M059J (cell line): ENCODE results near the gene SNTG2. TPM values are rescaled to one million over a fixed set of nuclear protein-coding genes. Genes with fewer than 3 reads are reported as not detected.
"Not testable (repeated sequence)": the region's sequence is repeated elsewhere in the genome, so short reads cannot be mapped to it uniquely, and the experiment has no call there.

ENCODE experiments used
- DNase-seq: peaks from one replicate; pipeline ENCODE4 v3.0.0-alpha.2; 2012; ENCODE audit warnings: low read depth
- total RNA-seq: library from RNA; depleted of rRNA; stranded (reverse); fragments of >200 nt; shearing (Covaris generic); gene quantifications from 2 replicates; pipeline ENCODE4 v1.2.3, GENCODE V29; 2014

The SNTG2 gene
- total RNA-seq, 1 experiment from 2014 or later, result not detected

DNA sequence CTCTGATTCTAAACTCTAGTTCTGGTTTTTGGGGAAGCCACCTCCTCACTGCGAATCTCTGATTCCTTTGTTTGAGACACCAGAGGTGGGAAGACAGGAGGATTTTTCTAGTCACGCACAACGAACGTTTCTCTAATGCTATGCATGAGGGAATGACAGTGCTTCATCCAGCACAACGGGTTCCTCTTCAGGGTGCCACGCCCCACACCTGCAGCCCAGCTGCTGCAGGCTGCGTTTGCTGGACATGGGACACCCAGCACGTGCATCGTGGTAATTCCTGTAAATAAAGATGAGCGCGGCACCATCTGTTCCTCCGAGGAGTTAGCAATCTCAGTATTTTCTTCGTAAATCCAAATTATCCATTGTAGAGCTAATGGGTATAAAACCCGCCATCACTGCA lies 425.1 kb downstream of the SNTG2 start:
- DNase-seq, result no peak

DNA sequence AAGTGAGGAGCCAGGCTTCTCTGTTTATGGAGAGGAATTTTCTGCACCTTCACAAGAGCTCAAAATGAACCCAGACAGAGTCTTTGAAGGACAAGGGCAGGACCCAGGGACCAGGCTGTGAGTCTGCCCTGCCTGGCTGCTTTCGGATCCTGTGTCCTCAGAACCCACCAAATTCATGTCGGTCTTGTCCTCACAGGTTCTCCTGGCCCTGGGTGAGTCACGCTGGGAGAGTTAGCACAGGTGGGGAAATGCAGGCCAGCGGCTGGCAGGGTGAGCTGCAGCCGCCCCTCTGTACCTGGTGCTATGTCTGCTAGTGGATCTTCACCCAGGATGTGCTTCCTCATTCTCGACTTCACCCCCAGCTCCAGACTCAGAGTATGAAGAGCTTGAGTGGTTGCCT lies 426.8 kb downstream of the SNTG2 start:
- no peak for DNase-seq

DNA sequence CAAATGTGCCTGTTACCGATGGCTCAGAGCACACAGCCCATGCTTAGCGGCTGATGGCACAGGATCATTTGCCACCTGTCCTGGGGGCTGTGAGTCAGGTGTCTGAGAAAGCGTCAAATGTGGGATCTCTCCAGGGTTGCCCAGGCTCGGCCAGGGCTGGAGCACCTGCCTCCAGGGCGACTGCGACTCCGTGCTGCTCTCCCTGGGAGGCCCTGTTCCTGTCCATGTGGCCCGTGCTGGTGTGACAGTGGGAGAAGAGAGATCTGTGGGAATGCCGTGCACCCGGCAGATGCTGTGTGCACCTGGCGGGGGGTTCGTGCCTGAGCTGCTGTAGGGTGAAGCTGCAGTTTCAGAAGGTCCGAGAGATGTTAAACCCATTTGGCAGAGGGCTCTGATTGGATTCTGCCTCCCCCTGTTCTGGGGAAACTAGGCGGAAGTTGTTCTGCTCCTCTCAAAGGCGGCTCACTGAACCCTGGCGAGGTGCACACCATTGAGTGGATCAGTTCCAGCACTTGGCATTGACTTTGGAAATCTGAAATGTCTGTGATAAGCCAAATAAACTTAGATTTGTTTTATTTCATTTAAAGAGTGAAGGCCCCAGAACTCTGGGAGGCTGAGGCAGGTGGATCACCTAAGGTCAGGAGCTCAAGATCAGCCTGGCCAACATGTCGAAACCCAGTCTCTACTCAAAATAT lies 428.0 kb downstream of the SNTG2 start:
- no peak for DNase-seq

DNA sequence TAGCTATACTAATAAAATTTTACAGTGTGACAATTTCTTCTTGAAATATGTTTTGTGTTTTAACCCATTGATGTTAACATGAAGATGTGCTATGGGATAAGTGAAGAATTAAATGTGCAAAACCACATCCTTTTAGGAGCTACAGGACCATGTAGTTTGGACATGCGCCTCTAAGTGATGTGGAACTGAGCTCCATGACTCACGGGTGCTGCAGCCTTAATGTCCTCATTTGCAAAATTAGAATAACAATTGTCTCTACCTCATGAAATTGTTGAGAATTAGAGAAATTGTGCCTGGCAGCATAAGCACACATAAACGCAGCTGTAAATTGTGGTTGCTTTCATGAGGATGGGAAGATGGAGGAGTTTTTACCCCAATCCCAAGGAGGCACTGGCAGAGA lies 431.0 kb downstream of the SNTG2 start:
- DNase-seq, result no peak

DNA sequence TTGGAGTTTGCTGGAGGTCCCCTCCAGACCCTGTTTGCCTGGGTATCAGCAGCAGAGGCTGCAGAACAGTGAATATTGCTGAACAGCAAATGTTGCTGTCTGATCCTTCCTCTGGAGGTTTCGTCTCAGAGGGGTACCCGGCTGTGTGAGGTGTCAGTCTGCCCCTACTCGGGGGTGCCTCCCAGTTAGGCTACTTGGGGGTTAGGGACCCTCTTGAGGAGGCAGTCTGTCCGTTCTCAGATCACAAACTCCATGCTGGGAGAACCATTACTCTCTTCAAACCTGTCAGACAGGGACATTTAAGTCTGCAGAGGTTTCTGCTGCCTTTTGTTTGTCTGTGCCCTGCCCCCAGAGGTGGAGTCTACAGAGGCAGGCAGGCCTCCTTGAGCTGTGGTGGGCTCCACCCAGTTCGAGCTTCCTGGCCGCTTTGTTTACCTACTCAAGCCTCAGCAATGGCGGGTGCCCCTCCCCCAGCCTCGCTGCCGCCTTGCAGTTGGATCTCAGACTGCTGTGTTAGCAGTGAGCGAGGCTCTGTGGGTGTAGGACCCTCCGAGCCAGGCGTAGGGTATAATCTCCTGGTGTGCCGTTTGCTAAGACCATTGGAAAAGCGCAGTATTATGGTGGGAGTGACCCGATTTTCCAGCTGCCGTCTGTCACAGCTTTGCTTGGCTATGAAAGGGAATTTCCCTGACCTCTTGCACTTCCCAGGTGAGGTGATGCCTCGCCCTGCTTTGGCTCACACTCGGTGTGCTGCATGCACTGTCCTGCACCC lies 437.5 kb downstream of the SNTG2 start:
- not testable (repeated sequence) for DNase-seq

DNA sequence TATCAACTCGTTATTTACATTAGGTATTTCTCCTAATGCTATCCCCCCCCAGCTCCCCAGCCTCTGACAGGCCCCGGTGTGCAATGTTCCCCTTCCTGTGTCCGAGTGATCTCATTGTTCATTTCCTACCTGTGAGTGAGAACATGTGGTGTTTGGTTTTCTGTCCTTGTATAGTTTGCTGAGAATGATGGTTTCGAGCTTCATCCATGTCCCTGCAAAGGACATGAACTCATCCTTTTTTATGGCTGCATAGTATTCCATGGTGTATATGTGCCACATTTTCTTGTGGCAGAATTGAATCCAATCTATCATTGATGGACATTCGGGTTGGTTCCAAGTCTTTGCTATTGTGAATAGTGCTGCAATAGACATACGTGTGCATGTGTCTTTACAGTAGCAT lies 439.5 kb downstream of the SNTG2 start:
- not testable (repeated sequence) for DNase-seq

DNA sequence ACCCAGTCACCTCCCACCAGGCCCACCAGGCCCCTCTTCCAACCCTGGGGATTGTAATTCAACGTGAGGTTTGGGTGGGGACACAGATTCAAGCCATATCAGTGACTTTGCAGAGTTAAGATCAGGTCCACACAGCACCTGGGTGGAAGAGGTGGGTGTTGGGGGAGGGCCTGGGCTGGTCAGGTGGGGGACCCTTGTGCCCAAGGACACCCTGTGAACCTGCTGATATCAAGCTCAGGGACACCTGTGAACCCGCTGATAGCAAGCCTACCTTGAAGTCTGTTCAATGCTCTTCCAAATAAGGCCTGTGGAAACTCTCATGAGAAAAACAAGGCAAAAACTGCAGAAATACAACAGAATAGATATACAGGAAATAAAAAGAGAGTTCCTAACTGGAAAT lies 442.7 kb downstream of the SNTG2 start:
- DNase-seq, result no peak

DNA sequence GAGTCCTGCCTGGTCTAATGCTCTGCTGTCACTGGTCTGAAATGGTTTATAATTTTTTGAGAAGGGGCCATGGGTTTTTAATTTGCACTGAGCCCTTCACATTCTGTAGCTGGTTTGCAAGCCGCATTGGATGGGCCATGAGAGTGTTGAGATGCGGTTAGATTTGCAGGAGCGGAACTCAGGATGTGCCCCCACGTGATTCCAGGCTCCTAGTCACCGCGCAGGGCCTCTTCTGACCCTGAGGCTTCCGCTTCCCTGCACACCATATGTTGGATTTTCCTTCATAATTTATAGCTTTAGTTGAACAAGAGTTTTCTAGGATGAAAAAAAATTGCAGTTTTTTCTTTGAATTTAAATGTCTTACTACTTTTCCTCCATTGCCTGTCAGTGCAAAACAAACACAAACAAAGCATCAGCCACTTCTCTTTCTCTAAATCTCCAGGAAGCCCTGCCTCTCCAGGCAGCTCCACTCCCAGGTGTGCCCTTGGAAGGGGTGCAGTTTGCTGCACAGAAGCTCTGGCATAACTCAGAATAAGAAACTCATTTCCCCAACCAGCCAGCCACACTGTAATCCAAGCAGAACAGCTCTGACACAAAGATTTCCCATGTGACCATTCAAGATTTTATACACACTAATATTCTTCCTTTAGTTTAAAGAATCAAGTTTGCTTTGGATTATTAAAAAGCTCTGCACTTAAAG lies 444.2 kb downstream of the SNTG2 start:
- no peak for DNase-seq

DNA sequence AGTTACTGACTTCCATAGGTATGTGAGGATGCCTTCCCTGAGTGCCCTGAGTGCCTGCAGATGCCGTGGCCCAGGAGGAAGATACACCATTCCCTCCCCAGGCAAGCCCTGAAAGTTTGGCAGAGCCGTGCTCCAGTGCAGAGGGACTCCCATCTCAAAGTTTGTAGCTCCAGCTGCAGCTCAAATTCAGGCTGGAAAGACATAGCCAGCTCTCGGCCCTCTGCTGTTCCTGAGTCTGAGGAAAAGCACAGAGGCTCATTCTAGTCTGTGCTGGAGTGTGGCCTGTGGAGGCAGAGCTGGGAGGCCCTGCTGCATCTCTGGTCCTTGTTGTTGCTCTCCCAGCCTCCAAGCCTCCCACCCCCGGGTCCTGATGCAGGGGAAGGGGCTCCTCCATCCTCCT lies 446.7 kb downstream of the SNTG2 start:
- no peak for DNase-seq

DNA sequence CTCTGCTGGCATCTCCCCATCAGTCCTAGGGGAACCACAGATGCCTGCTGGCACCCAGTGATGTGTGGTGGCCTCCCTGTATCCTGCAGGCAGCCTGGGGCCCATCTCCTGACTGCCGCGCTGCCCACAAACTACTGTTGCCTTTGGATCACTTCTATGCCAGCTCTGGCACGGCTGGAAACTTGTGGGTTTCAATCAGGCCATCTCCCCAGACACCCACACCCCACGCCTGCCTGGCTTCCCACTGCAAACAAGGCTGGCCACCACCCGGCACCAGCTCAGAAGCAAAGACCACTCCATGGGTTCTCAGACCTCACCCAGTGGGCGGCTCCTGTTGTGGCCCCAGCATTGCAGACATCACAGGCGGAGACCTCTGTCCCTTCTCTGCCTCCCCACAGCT lies 447.5 kb downstream of the SNTG2 start:
- no peak for DNase-seq

DNA sequence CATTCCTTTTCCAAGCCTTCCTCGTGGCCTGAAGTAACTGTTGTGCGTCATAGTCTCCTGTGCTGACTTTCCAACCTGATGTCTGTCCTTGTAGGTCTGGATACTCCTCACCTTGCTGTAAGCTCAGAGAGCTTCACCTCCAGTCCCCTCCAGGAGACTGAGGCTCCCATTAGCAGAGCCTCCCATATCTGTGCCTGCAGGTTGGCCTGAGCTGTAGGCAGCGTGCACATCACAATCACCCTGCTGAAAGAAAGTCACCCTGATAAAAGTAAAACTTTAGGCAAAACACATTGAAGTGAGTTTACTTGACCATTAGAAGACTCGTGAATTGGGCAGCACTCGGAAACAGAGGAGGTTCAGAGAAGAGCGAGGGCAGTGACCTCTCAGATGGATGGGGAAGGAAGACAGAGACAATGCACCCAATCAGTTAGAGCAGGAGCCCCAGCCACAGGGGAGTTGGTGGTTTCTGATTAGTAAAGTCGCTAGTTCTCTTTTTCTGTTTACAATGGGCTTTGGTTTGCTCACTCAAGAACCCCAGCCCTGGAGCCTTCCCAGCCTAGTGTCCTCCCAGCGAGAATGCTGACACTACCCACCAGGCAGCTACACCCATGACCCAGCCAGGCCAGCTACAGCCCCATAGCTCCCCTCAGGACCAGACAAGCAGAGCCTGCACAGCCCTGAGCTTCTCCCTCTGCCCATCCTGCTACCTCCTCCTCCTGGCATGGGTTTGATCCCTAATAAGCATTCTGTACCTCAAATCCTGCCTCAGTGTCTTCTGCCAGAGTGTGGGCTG lies 450.5 kb downstream of the SNTG2 start:
- DNase-seq, result no peak

DNA sequence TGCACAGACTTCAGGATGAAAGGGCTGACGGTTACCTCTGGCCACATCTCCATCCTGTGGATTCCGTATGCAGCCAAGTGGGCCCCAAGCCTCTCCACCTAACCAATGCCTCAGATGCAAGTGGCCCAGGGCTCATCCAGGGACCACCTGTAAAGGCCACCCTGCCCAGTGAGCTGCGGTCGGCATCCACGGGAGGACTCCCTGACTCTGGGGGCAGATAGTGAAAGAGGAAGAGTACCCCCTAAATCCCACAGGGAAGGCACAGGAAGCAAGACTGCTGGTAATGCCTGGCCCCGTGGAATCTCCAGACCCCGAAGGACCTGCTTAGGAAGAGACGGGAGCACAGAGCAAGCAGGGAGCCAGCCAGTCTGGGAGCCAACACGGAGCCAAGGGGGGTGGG lies 451.4 kb downstream of the SNTG2 start:
- no peak for DNase-seq

DNA sequence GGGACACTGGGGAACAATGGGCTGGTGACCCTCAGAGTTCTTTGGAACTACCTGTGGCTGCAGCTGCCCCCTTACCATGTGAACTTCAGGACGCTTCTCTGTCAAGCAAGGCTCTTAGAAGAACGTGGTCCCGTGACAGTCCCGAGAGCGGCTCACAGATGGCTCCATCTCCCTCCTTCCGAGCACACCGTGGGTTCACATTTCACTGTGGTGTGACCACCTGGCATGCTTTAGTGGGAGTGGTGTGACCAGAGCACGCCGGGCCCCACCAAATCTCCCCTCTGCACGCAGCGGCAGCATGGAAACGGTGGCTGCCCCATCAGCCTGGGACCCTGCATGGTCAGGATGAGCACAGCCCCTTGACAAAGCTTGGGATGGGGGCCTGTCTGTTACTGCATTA lies 452.9 kb downstream of the SNTG2 start:
- no peak for DNase-seq

DNA sequence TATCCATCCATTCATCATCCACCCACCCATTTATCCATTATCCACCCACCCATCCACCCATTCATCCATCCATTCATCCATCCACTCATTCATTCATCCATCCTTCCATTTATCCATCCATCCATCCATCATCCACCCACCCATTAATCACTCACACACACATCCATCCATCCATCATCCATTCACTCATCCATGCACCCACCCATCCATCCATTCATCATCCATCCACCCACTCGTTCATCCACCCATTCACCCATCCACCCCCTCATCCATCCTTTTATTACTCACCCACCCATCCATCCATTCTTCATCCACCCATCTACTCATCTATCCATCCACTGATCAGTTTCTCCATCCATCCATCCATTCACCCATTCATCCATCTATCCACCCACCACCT lies 454.5 kb downstream of the SNTG2 start:
- DNase-seq, result no peak

DNA sequence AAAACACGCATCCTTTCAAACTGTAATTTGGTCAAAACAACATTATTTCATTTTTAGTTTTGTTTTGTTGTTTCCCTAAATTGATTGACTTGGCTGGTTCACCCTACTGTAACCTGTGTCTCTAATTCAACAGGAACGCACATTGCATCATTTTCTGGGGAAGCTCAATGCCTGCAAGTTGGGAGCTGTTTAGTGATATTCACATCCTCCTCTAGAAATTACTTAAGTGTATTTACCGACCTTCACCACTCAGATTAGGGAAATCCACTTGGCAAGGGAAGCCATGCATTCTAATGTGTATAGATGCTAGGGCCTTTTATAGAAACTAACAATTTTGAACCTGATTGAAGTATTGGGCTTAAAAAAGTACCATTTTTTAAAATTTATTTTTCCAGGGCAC lies 455.3 kb downstream of the SNTG2 start:
- DNase-seq, result no peak

DNA sequence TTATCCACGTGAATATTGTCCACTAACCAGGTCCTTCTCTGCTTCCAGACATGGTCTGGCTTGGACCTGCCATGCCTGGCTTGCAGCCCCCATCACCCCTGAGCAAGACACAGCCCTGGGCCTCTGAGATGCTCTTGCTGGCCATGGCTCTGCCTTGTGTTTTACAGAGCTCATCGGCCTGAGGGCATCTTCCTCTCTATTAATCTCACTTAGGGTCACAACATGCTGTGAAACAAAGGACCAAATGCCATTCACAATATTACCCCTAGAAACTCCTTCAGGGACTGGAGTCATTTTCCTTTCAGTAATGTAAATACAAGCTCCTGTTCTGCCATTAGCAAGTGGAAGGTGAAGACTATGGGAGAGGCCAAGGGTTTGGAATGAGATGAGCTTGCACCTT lies 455.8 kb downstream of the SNTG2 start:
- no peak for DNase-seq

DNA sequence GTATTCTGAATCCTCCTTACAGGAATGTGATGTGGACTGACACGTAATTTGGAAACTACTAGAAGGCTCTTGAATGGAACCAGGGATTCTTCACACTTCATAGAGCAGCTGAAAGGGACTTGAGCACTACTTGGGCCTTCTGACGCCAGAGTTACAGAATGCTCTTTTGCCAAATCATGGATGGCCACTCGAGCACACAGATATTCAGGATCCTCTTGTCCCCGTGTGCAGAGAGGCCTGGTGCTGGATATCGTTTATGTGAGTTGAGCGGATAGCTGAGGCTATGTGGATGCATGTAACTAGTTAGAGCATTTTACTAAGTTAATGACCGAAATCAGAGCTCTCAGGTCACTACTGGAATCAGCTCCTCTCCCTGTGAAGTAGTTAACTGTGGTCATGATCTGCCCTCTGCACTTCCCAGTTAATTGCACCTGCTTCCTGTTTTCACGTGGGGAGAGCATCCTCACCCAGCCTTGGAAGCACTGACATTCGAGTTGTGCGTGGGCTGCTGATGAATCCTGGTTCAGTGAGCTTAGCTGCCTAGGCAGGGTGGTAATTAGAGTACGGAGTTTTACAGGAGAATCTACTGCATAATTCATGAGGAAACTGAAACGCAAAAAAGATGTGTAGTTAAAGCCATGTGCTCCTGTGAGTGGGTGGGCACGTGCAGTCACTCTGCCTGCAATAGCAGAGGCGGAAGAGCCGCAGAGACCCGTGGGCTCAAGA lies 457.5 kb downstream of the SNTG2 start:
- no peak for DNase-seq

DNA sequence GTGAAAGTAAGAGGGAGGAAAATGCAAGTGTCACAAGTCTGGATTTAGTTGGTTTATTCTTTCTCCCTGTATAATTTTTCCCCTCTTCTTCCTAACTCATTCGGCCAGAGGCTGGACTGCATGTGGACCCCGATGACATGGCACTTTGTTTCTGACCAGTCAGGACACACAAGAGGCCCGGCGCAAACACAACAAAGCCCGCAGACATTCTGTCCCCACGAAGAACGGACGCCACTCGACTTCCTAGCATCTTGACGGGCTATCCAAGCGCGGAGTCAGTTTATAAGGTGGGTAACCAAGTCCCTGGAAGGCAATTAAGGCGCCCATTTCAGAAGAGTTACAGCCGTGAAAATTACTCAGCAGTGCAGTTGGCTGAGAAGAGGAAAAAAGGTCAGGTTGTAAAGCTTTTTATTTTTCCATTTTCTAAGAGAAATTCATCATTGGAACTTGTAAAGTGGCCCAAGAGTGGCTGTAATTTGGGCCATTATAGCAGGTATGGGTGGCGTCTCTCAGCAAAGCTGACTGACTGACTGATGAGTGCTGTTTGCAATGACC lies 462.6 kb downstream of the SNTG2 start, which contains the start of gene TPO:
Gene TPO, plus strand, starts transcription at position 308 of the 555 bp plus-strand sequence. CDS start 946 bp downstream, outside the sequence.
- DNase-seq, result no peak

DNA sequence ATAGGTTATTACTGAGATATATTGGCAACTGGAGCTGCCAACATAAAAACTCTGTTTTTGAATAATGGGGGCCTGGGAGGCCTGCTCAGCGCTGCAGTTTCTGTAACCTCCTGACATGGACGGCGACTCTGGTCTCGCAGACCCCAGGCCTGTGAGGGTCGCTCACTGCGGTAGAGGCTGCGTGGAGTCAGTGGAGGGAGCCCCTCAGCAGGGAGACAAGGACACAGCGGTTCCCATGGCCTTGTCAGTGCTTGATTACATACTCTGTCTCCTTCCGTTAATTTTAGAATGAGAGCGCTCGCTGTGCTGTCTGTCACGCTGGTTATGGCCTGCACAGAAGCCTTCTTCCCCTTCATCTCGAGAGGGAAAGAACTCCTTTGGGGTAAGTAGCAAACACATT lies 463.5 kb downstream of the SNTG2 start:
- no peak for DNase-seq

DNA sequence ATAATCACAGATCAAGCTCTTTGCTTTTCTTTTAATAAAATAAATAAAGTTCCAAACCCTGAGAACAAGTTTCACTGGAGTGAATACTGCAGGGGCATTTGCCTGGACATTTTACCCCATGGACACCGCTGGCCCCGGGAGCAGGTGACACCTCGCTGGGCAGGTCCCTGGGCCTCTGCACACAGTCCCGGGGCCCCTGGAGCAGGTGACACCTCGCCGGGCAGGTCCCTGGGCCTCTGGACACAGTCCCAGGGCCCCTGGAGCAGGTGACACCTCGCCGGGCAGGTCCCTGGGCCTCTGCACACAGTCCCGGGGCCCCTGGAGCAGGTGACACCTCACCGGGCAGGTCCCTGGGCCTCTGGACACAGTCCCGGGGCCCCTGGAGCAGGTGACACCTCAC lies 464.3 kb downstream of the SNTG2 start:
- DNase-seq, result not testable (repeated sequence)

DNA sequence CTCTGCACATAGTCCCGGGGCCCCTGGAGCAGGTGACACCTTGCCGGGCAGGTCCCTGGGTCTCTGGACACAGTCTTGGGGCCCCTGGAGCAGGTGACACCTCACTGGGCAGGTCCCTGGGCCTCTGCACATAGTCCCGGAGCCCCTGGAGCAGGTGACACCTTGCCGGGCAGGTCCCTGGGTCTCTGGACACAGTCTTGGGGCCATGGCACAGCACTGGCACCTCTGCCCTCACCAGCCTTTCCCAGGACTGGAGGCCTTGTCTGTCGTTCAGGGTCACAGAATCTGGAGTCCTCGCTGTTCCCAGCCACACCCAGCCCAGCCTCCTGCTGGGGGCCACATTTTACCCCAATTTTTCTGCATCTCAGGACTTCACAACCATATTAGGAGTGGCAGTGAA lies 464.9 kb downstream of the SNTG2 start:
- no peak for DNase-seq
